Hematopoietic multipotent progenitor cell treated with erythropoietin and hydrocortisone succinate and interleukin-3 and kit ligand, for 15 days (in vitro differentiated cells): ENCODE data around the gene RBP7.
"Not testable (repeated sequence)": the region's sequence is repeated elsewhere in the genome, so short reads cannot be mapped to it uniquely, and the experiment has no call there.

Experiments used
- DNase-seq: peaks from one replicate; pipeline ENCODE4 v3.0.0-alpha.2; 2015; ENCODE audit warnings: low spot score

Gene RBP7

GRCh38 chr1:9996624-9997582, at the start of gene RBP7:
RBP7 (plus strand) TSS chr1:9997228; CDS start chr1:9997259, 31 bp downstream.
- DNase-seq, result no peak

- no peak for DNase-seq
Measured at GRCh38 chr1:9957726-9958125, 39.3 kb upstream of the RBP7 start.

- no peak for DNase-seq
Measured at GRCh38 chr1:9960011-9960410, 37.0 kb upstream of the RBP7 start.

- DNase-seq, result no peak
Measured at GRCh38 chr1:9960706-9961562, 36.1 kb upstream of the RBP7 start.

GRCh38 chr1:9984253-9984652, 12.8 kb upstream of the RBP7 start:
- DNase-seq, result no peak

- no peak for DNase-seq
Measured at GRCh38 chr1:9985001-9985400, 12.0 kb upstream of the RBP7 start.

GRCh38 chr1:9989773-9990172, 7.3 kb upstream of the RBP7 start:
- no peak for DNase-seq

GRCh38 chr1:9990944-9991343, 6.1 kb upstream of the RBP7 start:
- DNase-seq, result no peak

GRCh38 chr1:9992910-9993309, 4.1 kb upstream of the RBP7 start:
- no peak for DNase-seq

- DNase-seq, result no peak
Measured at GRCh38 chr1:9993561-9994075, 3.4 kb upstream of the RBP7 start.

GRCh38 chr1:10001016-10001665, 4.1 kb downstream of the RBP7 start:
- DNase-seq, result no peak

- DNase-seq, result not testable (repeated sequence)
Measured at GRCh38 chr1:10005248-10005647, 8.2 kb downstream of the RBP7 start.

GRCh38 chr1:10007169-10007568, 10.1 kb downstream of the RBP7 start:
- no peak for DNase-seq

GRCh38 chr1:10014016-10014415, 17.0 kb downstream of the RBP7 start:
- no peak for DNase-seq

GRCh38 chr1:10019561-10019960, 22.5 kb downstream of the RBP7 start:
- no peak for DNase-seq

- DNase-seq, result no peak
Measured at GRCh38 chr1:10020086-10020485, 23.1 kb downstream of the RBP7 start.

- not testable (repeated sequence) for DNase-seq
Measured at GRCh38 chr1:10020678-10021077, 23.6 kb downstream of the RBP7 start.

- DNase-seq, result not testable (repeated sequence)
Measured at GRCh38 chr1:10021992-10022391, 25.0 kb downstream of the RBP7 start.

- DNase-seq, result no peak
Measured at GRCh38 chr1:10022656-10023055, 25.6 kb downstream of the RBP7 start.

- DNase-seq, result no peak
Measured at GRCh38 chr1:10025354-10025753, 28.3 kb downstream of the RBP7 start.

GRCh38 chr1:10027027-10027426, 30.0 kb downstream of the RBP7 start:
- DNase-seq, result no peak

GRCh38 chr1:10028956-10029500, 32.0 kb downstream of the RBP7 start:
- not testable (repeated sequence) for DNase-seq
